ENCODE results near the gene SPHK2.

DNA sequence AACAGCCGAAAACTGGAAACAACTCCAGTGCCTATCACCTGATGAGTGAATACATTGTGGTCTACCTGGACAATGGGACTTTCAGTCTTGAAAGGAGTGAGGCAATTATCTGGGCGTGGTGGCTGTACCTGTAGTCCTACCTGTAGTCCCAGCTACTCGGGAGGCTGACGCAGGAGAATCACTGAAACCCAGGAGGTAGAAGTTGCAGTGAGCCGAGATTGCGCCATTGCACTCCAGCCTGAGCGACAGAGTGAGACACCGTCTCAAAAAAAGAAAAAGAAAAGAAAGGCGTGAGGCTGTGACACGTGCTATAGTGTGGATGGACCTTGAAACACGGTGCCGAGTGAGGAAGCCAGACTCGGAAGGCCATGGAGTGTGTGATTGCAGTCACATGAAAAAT, 57.6 kb downstream of the SPHK2 start:
- TF ChIP-seq POLR2A (IDR thresholded peaks at IDR 0.05): no peak
- TF ChIP-seq, protein P1, sequence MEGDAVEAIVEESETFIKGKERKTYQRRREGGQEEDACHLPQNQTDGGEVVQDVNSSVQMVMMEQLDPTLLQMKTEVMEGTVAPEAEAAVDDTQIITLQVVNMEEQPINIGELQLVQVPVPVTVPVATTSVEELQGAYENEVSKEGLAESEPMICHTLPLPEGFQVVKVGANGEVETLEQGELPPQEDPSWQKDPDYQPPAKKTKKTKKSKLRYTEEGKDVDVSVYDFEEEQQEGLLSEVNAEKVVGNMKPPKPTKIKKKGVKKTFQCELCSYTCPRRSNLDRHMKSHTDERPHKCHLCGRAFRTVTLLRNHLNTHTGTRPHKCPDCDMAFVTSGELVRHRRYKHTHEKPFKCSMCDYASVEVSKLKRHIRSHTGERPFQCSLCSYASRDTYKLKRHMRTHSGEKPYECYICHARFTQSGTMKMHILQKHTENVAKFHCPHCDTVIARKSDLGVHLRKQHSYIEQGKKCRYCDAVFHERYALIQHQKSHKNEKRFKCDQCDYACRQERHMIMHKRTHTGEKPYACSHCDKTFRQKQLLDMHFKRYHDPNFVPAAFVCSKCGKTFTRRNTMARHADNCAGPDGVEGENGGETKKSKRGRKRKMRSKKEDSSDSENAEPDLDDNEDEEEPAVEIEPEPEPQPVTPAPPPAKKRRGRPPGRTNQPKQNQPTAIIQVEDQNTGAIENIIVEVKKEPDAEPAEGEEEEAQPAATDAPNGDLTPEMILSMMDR (IDR thresholded peaks at IDR 0.05): no peak
